Measurements from ENCODE around the gene KRT73. TPM values are rescaled to one million over a fixed set of nuclear protein-coding genes. Genes with fewer than 3 reads are reported as not detected.

KRT73 gene
- total and polyA plus RNA-seq, 9 of the 15 experiments (the other 6 are each of a cell fraction or from before 2014, with no cell fraction given), result 0.09 to 0.18 (median 0.13) TPM; not detected in 5

- TF ChIP-seq ZNF318 (IDR thresholded peaks at IDR 0.05; ENCODE audit: borderline replicate concordance in 1 of 2, low read depth in 1 of 2) (peak in 1 of 2 experiments; percentile 71; a peak in 2 of 4 replicates), TEAD1 (CRISPR knock-in tag; IDR thresholded peaks at IDR 0.05) (peak; percentile 49 to 84; a peak in 3 of 4 replicates), CREM (IDR thresholded peaks at IDR 0.05; ENCODE audit: low read depth) (peak; percentile 92), CREB1 (IDR thresholded peaks at IDR 0.05) (peak; percentile 78), CREB1 (CRISPR knock-in tag; IDR thresholded peaks at IDR 0.05) (no peak), KLF1 (tag; IDR thresholded peaks at IDR 0.05) (peak; percentile 90; the same call in 1 of the 2 replicates), RAD21 (CRISPR knock-in tag; conservative IDR thresholded peaks at IDR 0.05 in 1 of 2, IDR thresholded peaks at IDR 0.05 in 1 of 2) (peak; percentile 6 to 34; a peak in 2 of 4 replicates), SPI1 (IDR thresholded peaks at IDR 0.05; ENCODE audit: borderline replicate concordance, low read depth, low read length) (peak; percentile 52; the same call in 1 of the 2 replicates), EWSR1 (IDR thresholded peaks at IDR 0.05; ENCODE audit: borderline replicate concordance, low read depth, partially characterized antibody) (no peak), SMARCA4 (IDR thresholded peaks at IDR 0.05) (peak; percentile 98), NFIC (IDR thresholded peaks at IDR 0.05) (peak; percentile 92), RBBP5 (IDR thresholded peaks at IDR 0.05; ENCODE audit: borderline replicate concordance, insufficient read depth, low read length, poor library complexity, severe bottlenecking) (peak; percentile 87), ZBED1 (IDR thresholded peaks at IDR 0.05) (peak; percentile 85), ZNF780A (CRISPR knock-in tag; IDR thresholded peaks at IDR 0.05) (no peak; the same call in 1 of the 2 replicates), USF1 (CRISPR knock-in tag; IDR thresholded peaks at IDR 0.05) (peak; percentile 70), MAFF (IDR thresholded peaks at IDR 0.05; ENCODE audit: low read length) (no peak; the same call in 1 of the 2 replicates), NR2C1 (IDR thresholded peaks at IDR 0.05) (peak; percentile 23; the same call in 1 of the 2 replicates), NR2C1 (tag; IDR thresholded peaks at IDR 0.05) (peak; percentile 68)
Measured at GRCh38 chr12:52662093-52662917, 43.9 kb upstream of the KRT73 start (continued).
